KG1 (cell line): ENCODE results near the gene LRRC25.
"Not testable (repeated sequence)": the region's sequence is repeated elsewhere in the genome, so short reads cannot be mapped to it uniquely, and the experiment has no call there.

ENCODE experiments used
- DNase-seq: peaks from one replicate; lab custom pipeline; 2025; lab: John Stamatoyannopoulos, UW

The LRRC25 gene

DNA sequence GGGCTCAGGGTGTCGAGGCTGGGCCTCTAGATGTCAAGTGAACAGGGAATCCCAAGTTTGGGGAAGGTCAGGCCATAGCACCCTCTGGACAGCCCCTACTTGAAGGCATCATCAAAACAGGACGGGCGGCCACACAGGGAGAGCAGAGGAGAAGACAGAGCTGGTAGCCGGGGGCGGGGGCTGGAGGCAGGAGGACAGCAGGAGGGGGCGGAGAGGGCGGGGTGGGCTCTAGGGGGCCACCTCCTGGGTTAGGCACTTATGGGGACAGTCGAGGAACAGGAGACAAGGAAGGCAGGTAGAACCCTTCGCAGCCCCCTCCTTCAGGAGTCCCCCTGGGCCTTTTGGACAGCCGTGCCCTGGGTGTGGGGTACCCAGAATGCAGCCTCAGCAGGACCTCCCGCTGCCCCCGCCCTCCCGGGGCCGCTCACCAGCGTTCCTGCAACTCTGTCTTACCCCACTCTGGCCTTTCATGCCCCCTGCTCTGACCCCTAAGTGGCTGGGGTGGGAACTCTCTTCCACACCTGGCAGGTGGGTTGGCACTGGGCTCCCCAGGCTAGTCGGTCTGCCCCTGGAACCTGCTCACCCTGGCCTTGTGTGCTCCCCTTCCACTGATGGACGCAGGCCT, 27.6 kb upstream of the LRRC25 start:
- DNase-seq: no peak

DNA sequence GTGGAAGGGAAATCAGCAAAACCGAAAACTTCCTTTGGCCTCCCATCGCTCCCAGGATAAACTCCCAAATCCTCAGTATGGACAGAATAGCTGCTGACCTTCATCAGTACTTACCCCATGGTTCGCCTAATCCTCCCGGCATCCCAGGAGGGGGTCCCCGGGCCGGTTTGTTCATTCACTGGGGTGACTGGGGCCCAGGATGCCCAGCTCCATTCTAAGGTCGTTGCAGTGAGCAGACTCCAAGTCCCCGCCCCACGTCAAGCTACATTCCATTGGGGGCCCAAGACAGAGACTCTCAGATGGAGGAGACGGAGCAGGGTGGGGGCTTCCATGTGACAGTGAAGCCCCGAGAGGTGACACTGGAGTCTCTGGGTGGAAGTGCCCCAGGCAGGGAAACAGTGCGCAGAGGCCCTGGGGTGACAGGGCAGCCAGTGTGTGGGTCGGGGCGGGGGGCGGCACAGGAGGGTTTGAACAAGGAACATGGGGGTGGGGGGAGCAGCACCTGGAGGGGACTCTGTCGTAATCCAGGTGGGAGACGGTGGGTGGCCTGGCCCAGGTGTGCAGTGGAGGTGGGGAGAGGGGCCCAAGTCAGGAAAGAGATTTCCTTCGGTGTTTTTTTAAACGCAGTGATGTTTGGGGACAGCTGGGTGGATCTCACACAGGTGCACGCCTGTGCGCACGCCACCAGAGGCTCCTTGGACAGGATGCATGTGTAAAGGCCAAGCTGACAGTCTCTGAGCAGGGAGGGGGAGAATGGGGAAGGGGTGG, 26.9 kb upstream of the LRRC25 start:
- no peak for DNase-seq

DNA sequence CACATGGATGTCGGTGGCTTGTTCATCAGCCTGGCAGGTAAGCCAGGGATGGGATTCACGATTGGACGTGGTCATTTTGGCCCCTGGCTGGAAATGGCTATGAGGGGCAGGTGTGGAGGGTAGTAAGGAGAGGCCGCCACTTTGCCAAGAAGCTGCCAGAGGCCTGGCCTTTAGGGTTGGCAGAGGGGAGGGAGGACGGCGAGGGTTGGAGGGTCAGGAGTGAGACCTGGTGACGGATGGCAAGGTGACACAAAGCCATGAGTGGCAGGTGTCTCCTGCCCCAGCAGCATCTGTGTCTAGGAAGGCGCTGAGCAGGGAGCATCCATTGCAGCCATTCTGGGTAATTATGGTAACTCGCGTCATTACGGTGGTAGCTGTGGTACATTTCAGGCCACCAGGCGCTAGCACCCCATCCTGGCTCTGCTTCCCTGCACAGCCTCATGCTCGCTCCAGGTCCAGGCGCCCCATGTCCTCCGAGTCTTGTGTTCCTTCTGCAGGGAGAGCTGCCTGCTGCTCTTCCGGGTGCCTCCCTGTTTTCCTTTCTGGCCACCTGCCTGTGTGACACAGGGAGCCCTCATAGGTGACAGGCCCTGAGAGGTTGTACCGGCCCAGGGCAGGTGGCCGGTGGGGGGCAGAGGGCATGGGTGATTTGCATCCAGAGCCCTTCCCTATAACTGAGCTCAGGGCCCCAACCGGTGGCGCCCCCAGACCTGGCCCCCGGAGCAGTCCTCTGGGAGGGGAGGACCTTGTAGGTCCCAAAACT, 26.0 kb upstream of the LRRC25 start:
- no peak for DNase-seq

DNA sequence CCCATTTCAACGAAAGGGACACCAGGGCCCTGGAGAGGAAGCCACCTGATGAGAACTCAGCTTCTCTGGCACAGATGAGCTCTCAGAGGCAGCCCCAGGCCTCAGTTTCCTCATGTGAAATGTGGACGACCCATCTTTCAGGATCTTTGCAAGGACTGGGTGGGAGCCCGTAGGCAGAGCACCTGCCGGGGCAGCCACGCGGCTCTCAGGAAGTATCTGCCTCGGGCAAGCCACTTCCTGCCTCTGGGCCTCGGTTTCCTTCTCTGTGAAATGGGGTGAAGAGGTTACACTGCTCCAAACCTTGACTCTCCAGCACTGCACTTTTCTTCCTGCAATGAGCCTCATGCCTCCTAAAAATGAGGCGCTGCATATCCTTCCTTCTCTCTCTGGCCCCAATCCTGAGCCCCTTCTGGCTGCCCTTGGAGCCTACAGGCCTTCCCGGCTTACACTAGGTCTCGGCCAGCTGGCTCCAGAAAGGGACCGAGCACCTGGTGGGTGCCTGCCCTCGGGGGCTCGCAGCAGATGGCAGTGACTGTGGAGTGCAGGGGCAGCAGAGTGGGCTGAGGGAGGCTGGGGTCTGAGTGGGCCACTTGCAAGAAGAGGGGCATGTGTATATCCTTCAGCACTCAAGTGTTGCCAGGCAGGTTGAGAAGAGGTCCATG, 25.2 kb upstream of the LRRC25 start:
- DNase-seq: peak; percentile 21

DNA sequence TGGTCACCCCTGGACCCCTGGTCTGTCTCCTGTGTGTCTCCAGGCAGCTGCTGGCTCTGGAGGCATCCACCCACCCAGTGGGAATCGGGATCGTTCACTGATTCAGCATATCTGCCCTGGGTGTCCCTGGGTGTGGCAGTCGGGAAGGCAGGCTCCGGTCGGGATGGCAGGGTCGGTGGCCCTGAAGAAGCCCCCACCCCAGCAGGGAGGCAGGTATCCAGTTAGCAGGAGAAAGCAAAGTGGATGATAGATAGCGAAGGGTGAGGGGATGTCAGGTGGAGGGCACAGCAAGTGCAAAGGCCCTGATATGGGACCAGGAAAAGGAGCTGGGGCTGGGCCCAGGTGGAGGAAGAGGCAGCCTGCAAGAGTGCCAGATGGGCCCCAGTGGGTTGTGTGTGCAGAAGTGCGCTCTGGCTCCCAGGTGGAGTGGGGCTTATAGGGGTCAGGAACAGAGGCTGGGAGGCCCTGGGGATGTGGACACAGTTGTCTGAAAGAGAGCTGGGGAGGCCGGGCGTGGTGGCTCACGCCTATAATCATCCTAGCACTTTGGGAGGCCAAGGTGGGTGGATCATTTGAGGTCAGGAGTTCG, 24.0 kb upstream of the LRRC25 start:
- no peak for DNase-seq

DNA sequence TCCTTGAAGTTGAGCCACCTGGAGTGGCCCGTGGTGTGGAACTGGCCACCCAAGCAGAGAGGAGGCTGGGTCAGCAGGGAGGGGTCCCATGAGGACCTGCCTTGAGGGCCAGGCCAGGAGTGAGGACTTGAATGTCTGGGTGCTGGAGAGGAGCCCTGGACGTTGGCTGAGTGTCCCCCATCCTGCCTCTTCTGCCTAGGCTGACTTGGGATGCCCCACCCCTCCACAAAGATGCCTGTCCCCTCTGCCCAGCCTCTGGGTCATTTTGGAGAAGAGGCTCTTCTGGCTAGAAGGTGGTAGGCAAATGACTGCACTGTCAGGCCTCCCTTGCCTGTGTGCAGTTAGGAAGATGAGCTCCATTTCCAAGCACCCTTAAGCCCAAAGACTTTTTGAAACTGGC, 23.5 kb upstream of the LRRC25 start:
- DNase-seq: no peak

DNA sequence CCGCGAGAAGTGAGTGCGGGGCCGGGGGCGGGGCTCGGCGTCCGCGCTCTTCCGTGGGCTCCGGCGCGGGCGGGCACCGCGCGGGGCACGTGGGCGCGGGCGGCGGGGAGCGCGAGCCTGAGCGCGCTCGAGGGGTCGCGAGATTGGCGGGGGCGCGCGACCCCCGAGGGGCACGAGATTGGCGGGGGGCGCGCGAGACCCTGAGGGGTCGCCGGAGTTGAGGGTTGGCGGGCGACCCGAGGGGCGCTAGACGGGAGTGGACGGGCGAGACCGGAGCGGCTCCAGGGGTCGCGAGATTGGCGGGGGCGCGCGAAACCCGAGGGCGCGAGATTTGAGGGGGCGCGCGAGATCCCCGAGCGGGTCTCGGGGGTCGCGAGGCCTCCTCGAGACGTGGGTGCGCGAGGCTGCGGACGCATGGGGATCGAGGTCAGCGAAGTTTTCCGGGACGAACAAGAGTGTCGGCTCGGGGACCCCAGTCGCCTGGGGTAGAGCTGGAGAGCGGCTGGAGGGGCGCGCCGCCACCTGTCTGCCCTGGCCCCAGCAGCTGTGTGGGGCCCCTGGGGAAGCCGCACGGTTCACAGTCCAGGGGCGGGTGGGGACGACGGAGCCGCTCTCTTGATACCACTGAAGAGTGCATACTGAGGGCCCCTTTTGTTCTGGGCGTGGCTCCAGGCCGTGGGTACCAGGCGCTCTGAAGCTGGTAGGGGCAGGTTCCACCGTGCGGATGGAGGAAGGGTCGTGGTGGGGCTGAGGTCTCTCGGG, 22.5 kb upstream of the LRRC25 start:
- DNase-seq: no peak

DNA sequence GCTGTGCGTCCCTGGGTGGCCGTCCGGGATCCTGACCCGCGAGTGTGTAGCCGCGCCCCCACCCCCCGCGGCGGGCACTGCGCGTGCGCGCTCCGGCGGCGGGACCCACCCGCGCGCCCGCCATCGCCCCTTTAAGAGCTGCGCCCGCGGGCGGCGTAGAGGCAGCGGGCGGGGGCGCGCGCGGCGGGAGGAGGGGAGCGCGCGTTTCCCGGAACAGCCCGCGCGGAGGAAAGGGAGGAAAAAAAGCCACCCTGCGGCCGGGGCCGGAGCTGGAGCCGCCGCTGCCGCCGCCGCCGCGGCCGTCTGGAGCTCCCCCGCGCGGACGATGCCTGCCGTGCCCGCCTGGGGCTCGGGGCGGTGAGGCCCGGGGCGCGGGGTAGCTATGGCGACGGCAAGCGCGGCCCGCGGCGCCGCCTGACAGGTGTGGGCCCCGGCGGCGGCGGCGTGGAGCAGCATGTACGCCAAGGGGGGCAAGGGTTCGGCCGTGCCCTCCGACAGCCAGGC, 21.8 kb upstream of the LRRC25 start, which contains the start of gene SSBP4:
Gene SSBP4, plus strand, starts transcription at position 204 of the 504 bp plus-strand sequence. Its CDS starts 251 bp downstream, at position 455.
- DNase-seq: peak; percentile 58

DNA sequence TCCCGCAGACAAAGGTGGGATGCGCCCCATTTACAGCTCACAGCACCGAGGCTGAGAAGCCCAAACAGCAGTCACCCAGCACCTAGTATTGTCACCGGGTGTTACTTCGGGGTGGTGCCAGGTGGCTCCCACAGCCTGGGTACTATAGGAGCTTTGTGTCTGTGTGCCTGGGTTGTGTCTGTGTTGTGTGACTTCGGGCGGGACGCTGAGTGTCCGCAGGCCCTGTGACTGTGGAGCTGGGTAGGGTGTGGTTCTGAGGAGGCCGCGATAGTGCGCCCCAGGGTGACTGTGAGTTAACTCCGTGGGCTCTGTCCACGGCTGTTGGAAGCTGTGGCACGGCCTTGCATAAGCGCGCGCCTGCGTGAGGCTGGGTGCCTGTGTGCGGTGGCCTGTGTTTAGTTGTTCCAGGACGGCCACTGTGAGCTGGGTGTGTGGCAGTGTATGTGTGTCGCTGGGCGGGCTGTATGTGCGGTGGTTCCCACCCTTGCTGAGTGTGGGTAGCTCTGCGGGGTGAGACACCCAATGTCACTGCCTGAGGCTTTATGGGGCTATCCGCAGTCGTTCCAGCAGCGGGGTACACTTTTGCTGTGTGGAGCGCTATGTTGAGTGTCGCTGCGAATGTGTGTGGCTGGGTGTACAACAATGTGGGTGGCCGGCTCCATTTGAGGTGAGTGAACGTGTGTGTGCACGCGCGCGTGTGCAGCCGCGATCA, 21.2 kb upstream of the LRRC25 start:
- DNase-seq: no peak

DNA sequence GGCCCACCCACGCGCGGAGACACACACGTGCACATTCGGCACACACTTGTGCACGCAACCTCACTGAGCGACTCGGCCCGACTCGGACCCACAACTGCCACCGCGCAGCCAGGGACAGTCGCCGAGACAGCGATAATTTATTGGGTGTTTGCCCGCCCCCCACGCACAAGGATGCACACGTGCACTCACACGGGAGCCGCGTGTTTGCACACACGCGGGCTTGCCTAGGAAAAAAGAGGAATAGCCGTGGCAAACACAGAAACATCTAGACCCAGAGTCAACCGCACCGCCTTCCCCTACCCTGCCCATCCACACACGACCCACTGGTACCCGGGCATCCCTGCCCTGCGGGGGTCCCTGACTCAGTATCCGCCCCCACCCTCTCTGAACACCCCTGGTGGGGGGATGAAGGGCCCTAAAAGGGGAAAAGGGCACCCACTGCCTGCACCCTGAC, 20.6 kb upstream of the LRRC25 start:
- no peak for DNase-seq

DNA sequence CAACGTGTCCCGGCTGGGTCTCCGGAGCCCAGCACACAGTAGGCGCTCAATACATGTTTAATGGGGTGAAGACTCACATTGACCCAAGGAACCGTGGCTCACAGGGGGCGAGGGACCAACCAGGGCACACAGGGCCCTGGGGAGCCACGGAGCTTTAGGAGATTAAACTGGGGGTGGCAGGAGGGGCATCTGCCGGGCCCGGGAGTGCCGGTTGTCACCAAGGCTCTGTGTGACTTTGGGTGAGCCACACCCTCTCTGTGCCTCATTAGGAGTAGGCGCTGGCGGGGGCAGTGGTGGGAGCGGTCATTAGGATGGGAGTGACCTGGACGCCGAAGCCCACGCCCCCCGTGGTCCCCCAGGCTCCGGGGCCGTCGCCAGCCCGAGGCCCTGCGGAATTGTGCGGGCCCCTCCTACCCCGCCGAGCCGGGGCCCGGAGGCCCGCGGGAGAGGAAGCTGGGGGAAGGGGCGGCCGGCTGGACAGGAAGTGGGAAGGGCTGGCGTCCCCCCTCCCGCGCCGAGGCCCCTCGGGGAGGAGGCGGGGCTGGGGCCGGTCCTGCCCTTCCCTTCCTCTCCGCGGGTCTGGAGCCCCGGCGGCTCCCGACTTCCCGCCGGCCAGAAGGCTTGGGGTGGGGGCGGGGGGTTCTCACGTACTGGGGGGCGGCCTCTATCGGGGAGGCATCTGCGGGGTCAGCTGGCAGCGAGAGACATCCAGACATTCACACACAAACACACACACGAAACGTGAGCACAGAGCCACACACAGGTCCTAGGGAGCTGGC, 20.0 kb upstream of the LRRC25 start:
- DNase-seq: peak; percentile 68

DNA sequence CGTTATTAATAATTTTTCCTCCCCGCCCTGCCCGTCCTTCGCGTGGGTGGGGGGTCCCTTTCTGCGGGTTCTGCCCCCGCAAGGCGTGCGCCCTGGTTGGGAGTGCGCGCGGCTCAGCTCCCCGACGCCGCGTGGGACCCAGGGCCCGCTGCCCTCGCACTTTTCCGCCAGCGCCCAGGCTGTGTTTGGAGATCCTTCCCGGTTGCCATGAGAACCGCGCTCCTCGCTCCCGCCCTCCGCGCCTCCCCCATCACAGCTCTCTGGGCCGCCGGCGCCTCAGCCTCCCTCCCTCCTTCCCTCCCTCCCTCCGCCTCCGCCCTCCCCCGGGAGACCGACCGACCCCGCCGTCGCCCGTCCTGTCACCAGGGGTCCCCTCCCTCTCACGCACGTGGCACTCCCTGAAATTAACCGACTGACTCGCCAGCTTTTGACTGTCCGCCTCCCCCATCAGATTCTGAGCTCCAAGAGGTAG, 19.4 kb upstream of the LRRC25 start:
- DNase-seq: peak; percentile 68

DNA sequence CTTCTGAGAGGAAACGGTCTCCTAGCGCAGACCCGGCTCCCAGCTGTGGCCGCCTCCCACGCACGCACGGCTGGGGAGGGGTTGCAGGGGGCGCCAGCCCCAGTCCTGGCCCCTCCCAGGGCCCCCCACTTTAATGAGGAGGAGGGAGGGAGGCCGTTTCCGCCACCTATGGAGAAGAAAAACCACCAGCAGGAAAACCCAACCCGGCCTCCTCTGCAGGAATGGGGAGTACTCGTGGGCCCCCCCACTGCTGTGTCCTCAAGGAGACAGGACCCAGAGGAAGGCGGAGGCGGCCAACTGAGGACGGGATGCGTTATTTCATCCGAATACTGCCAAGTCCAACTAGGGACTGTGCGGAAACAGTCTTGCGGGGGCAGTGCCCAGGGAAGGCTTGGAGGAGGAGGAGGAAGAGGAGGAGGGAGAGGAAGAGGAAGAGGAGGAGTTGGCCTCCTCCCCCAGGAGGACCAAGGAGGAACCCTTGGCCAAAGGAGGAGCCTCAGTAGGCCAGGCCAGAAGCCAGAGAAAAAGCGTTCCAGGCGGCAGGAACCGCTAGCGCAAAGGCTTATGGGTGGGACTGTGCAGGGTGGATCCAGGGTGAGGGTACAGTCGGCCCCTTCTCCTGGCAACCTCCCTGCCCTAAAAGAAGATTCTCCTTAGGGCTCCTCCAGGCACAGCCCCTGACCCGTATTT, 17.9 kb upstream of the LRRC25 start:
- DNase-seq: peak; percentile 67

DNA sequence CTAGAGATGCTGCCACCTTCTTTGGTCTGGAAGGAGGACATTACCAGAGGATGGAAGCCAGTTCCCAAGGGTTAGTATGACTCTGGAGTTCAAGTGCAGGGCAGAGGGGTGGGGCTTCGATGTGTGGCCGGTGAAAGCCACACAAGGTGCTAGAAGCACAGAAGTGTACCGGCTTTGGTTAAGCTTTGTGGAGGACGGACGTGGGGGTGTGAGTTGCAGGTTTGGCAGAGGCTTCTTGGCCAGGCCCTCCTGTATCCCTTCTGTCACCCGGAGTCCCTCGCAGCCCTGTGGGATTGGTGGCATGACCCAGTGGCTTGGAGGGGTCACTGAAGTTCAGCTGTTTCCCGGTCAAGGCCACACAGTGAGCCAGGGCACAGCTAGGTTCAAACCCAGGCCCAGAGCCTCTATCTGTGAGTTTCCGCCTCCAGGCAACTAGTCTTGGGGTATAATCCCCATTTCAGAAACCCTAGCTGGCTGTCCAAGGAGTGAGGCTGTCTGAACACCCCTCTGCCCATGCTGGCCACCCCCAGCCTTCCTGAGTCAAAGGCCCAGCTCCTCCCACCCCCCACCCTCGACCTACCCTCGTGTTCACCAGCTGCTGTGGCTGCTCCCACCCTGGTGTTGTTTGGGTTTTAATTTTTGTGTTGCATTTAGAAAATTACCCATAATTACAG, 17.2 kb upstream of the LRRC25 start:
- peak; percentile 63 for DNase-seq

DNA sequence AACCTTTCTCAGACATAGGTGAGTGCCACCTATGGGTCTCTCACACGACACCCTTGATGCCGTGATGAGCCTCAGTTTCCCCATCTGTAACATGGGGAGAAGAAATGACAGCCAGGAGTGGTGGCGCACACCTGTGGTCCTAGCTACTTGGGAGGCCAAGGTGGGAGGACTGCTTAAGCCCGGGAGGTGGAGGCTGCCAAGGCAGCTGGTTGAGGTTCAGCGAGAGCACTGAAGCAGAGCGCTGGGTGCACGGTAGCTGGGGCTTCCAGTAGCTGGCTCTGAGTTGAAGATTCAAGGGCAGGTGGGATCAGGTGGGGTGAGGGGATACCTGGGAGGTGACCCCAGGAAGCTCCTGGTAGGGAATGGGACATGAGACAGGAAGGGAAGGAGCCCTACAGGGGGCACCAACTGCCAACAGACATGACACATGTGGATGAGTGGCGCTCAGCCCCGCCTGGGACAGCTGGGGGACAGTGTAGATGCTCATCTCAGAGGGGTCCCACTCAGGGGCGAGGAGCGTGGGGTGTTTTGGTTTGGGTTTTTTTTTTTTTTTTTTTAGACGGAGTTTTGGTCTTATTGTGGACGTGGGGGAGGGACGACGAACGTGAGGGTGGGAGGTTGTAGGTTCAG, 15.3 kb upstream of the LRRC25 start:
- no peak for DNase-seq

DNA sequence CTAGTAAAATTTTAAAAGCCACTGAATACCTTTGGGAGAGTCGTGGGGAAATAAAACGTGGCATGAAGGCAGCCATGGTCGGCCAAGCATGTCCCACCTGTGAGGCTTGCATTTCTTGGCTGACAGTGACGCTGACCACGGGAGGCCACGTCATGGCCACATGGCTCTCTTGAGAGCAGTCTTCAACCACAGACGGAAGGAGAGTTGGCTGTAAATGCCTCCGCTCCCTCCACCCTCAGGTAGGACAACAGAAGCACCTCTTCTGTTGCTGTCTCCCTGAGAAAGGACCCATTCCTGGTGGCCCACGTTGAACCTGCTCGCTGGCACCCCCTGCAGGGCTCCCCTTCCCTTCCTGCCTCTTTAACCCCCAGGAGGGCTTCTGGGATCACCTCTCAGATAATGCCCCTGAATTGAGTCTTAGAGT, 10.6 kb upstream of the LRRC25 start:
- peak; percentile 16 for DNase-seq

DNA sequence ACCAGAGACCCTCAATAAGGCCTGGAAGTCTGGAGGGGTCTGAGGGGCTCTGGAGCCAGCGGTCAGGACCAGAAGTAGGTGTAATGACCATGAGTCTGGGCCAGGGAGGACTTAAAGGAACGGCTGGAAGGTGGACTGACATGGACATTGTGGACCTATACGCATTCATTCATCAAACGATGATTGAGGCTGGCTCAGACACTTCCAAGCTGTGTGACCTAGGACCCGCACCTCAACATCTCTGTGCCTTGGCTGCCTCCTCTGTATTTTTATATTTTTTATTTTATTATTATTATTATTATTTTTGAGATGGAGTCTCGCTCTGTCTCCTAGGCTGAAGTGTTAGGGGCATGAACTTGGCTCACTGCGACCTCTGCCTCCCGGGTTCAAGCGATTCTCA, 9.3 kb upstream of the LRRC25 start:
- DNase-seq: no peak

DNA sequence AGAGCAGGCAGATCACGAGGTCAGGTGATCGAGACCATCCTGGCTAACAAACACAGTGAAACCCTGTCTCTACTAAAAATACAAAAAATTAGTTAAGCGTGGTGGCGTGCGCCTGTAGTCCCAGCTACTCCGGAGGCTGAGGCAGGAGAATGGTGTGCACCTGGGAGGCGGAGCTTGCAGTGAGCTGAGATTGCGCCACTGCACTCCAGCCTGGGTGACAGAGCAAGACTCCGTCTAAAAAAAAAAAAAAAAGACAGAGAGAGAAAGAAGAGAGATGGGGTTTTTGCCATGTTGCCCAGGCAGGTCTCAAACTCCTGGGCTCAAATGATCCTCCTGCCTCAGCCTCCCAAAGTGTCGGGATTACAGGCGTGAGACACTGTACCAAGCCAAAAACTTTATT, 8.3 kb upstream of the LRRC25 start:
- not testable (repeated sequence) for DNase-seq
